ENCODE results near the gene SERP1.

SERP1 gene

DNA sequence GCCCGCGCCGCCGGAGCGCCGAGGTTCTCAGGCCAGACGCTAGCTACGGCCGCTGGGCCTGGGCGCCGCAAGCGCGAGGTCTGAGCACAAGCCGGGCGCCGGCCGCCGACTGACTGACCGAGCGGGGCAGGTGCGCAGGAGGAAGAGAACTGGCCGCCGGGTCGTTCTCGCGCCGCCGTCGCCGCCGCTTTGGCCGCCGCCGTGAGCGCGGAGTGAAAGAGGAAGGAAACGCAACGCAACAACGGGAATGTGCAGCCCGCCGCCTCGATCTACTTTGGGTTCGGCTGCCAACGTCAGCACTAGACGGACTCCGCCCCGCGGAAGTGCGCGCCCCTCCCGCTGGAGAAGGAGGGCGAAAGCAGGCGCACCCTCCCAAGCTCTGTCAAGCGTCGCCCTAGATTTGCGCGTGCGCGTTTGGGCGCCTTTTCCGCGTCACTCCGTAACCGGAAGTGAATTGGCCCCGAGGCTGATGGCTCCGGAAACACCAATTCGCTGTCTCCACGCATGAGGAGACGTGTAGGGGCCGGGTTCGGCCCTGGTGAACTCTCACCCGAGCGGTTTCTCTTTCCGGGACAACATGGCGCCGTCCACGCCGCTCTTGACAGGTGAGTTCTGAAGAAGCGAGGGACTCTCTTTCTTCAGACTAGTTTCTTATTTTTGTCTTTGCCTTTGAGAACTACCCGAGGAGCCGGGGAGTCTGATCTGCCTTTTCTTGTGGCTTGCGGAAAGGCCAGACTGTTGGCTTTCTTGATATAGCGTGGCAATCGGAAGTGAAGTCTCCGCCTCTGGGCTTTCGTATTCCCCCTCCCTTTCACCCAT is at the start of gene SERP1, which contains the start of gene EIF2A:
Gene SERP1, minus strand, starts transcription at position 271 of the 819 bp plus-strand sequence. CDS start 361 bp downstream, outside the sequence.
Gene EIF2A, plus strand, starts transcription at position 562 of the 819 bp plus-strand sequence. Its CDS starts 16 bp downstream, at position 578.
- DNase-seq = peak; percentile 99 to 100

DNA sequence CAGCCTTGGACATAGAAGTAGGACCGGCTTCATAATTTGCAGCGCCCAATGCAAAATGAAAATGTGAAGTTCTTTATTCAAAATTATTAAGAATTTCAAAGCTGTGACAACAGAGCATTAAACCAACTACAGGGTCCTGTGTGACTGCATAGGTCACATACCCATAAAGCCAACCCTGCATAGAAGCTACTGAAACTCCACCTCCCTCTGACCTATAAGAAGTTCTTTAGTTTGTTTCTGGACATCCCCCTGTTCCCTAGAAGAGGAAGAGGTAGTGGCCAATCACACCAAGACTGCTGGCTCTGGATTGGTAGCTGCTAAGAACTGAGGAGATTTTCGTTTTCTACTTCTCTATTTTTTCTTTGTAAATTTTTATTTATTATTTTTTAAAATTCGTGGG is 47.9 kb upstream of the SERP1 start:
- no peak for DNase-seq

- no peak for DNase-seq
Measured at GRCh38 chr3:150589759-150590158, 43.5 kb upstream of the SERP1 start.

DNA sequence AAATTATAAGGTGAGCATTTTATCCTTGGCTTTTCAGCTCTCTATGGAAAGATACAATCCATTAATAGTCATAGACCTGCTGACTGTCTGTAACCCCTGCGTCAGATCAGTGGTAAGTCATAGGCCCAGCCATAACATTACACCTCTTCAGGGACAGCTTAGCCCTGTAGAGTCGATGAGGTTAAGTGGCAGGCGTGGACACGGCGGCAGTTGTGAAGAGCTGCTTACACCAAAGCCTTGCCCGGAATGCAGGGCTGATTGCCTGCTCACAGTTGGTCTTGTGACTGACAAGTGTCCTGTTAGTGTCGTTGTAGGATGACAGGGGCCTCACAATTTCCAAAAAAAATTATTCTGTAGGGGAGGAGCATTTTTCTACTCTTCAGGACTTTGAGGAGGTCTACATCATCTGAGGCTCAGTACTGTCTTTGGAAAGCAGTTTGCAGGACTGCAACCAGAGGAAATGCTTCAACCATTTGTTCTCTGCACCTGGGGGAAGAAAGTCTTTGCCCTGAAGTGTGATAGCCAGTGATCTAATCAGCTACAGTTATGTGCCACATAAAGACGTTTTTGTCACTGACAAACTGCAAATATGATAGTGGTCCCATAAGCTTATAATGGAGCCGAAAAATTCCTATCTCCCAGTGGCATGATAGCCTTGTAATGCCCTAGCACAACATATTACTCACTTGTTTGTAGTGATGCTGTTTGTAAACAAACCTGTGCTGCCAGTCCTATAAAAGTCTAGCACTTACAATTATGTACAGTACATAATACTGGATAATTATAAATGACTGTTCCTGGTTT is 41.9 kb upstream of the SERP1 start:
- DNase-seq = no peak

DNA sequence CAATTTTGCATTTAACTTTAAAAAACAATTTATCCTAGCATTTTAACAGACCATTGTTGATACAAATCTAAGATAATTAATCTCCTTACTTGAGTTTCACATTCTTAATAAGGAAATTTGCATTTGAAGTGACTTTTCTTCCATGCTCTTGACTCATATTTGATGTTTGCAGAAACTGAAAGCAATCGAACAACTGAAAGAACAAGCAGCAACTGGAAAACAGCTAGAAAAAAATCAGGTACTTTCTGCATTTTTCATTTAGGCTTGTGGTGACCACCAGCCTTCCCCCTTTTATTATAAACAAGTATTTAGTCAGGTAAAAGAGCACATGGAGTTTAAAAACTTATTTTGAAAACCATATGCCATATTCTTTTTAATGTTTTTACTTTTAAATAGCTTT is 36.7 kb upstream of the SERP1 start:
- DNase-seq = no peak

DNA sequence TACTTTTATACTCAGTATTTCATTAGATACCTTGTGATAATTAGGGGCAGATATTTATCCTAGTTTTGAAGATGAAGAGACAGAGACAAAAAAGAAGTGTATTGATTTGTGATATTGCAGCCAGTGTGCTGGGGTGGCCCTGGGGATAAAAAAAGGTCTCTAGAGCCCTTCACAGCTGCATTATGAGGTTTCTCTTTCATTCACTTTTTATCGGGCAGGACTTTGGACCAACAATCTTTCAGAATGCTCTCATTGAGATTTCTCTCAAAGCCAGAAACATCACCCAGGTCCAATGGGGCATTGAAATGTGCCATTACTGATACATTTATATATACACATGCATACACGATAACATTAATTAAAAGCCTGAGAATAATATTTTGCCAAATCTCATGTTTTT is 36.3 kb upstream of the SERP1 start:
- no peak for DNase-seq

DNA sequence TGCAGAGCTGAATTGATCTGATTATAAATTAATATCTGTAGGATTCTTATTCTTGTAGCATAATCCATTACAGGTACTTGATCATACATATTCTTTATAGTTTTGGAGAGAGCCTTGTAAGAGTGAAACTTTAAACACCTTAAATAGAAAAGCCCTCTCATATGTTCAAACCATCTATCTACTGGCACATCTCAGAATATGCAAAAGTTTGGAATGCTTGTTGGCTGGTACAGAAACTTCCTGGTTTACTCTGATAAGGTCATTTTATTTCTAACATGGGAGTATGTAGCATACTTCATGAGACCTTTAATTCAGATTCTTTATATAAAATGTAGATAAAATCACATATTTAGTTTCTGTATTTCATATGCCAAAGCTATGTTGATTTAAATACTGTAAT is 34.9 kb upstream of the SERP1 start:
- DNase-seq = no peak

DNA sequence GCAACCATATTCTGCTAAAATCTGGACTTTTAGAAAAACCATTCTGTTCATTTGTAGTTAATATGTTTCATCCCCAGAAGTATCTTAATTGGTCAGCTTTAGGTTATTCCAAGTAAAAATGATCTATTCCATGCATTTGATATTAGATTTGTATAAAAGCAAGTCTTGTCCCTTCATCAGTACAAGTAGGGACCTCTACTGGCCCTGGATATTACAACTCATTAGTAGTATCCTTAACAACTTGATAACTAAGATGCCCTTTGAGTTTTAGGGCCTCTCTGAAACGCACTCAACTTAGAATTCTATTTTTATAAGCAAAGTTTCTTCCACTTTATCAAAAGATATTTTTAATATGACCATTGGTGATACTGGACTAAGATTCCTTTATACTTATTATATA is 31.6 kb upstream of the SERP1 start:
- DNase-seq = peak in 1 of 2 experiments; percentile 16

DNA sequence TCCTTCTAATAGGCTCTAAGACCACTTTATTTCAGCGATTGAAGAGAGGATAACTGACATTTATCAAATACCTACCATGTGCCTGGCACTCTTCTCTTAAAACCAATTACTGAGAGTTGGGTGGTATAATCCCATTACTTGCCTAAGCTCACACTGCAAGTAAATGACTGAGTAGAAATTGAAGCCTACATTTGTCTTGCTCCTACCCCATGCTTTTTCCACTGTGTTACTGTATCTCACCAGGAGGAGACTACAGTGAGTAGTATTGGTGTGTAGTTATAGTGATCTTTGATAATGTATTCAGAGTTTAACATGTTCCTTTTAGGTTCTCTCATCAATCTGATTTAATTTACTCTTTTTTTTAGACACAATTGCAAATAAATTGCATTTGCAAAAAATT is 21.0 kb upstream of the SERP1 start:
- no peak for DNase-seq

GRCh38 chr3:150564243-150564642 is 17.9 kb upstream of the SERP1 start:
- no peak for DNase-seq

DNA sequence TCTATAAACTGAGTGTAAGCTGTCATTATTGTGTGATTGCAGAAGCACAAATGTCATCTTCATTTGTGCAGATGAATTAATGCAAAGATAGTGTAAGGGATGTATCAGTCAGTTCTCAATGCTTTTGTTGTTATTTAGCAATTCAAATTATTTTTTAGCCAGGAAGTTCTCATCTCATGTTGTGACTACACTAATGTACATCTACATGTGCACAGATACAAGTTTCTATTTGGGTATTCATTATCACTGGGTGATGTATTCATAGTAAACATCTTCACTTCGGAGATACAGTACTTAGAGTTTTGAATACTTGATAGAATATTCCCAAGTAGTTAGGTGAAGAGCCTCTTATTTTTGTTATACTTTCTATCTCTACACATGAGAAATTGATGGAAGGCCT is 11.4 kb upstream of the SERP1 start:
- DNase-seq = no peak

- no peak for DNase-seq
Measured at GRCh38 chr3:150556792-150557191, 10.5 kb upstream of the SERP1 start.

DNA sequence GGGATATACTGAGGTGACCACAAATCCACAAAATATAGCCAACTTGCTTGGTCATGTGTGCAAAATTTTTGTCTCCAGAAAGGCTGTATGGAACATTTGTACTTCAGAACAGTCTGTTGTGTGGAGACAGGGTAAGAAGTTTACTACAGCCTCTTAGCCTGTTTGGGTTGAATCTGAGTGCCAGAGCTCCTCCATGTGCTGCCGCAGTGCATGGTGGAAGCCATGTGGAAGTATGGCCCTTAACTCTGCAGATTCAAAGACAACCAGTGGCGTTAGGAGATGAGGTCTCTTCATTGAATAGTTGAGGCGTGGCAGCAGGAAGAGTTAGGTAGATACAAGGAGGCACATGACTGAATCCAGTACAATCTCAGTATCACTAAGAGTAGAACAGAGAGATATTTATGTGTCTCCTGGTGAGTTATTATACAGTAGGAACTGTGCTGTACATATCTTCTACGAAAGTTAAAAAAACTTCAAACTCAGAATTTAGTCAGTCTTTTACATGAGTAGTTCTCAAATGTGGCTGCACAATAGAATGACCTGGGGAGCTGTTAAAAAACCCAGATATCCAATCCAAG is 9.7 kb upstream of the SERP1 start:
- DNase-seq = no peak

GRCh38 chr3:150547045-150547741 is 897 bp upstream of the SERP1 start:
- peak in 1 of 2 experiments; percentile 34 for DNase-seq

GRCh38 chr3:150545419-150546225 is 674 bp downstream of the SERP1 start:
- peak; percentile 63 to 69 for DNase-seq

GRCh38 chr3:150544726-150545125 is 1.6 kb downstream of the SERP1 start:
- DNase-seq = no peak

DNA sequence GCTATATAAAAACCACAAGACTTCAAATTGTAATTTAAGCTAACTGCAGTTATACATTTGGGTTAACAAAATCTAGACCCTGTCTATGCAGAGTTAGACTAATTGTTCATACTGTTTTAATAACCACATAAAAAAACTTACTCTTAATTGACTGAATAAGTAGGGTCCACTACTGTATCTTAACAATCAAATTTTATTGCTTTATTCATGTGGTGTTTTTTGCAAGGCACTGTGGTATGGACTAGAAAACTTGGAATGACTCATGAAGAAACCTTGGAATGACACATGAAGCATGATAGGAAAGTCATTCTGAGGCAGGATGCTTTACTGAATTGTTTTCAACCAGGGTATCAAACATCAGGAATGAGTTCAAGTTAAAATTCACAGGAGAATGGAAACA is 2.3 kb downstream of the SERP1 start:
- no peak for DNase-seq

GRCh38 chr3:150543531-150543930 is 2.8 kb downstream of the SERP1 start:
- DNase-seq = no peak

DNA sequence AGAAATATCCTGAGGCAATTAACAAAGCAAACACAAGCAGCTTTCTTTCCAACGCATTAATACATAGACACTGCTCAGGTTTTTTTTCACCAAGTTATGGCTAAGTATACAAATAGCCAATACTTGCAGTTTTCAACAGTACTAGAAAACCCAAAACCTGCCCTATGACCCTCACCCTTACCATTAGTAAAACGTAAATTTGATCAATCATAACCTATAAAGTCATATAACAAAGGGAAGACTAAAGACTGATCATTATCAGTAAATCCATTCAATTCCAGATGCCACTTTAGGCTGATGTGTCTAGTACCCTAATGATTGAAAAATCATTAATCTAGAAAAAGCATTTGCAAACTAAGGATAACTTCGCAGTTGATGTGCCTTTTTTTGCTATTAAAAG is 3.2 kb downstream of the SERP1 start:
- no peak for DNase-seq

- no peak for DNase-seq
Measured at GRCh38 chr3:150540991-150541390, 5.3 kb downstream of the SERP1 start.

GRCh38 chr3:150540297-150540696 is 6.0 kb downstream of the SERP1 start:
- DNase-seq = no peak

Data from NCI-H526 (cell line).